Ovary (tissue), 9 donors: ENCODE results near the gene MS4A2. TPM values are rescaled to one million over a fixed set of nuclear protein-coding genes. Genes with fewer than 3 reads are reported as not detected.
"Not testable (repeated sequence)": the region's sequence is repeated elsewhere in the genome, so short reads cannot be mapped to it uniquely, and the experiment has no call there.

Source experiments
- DNase-seq, 5 donors: peaks; one replicate each; pipeline ENCODE4 v3.0.0-alpha.2; 2019 to 2020
- H3K27ac ChIP-seq, 2 donors: fragments of 200-600 bp; one replicate each; pipeline versions ENCODE4 v1.5.1 to v1.8.0; 2019 to 2022
- H3K27me3 ChIP-seq: fragments of 200-600 bp; one replicate; pipeline ENCODE4 v1.8.0; 2022
- H3K36me3 ChIP-seq: fragments of 200-600 bp; sonication (generic); one replicate; pipeline ENCODE4 v1.5.1; 2019
- H3K4me1 ChIP-seq: one replicate; pipeline ENCODE4 v1.8.1; 2013; ENCODE audit warnings: mild to moderate bottlenecking, moderate library complexity; ENCODE audit not compliant: insufficient read depth
- H3K4me3 ChIP-seq: fragments of 200-600 bp; sonication (generic); one replicate; pipeline ENCODE4 v1.5.1; 2017
- H3K9me3 ChIP-seq, 2 donors: fragments of 200-600 bp in 1 of 2; sonication (generic) in 1 of 2; one replicate each; pipeline versions ENCODE4 v1.5.1 to v1.8.1; 2013 to 2019; ENCODE audit warnings: mild to moderate bottlenecking in 1 of 2, moderate library complexity in 1 of 2
- EP300 ChIP-seq: sonication (generic); formaldehyde crosslinking; IDR thresholded peaks from one replicate; pipeline ENCODE4 v1.6.1; 2017; ENCODE audit warnings: antibody characterized with exemption
- POLR2A ChIP-seq: fragments of 450-650 bp; IDR thresholded peaks from one replicate; pipeline ENCODE4 v1.6.1; 2017; ENCODE audit warnings: antibody characterized with exemption, mild to moderate bottlenecking, moderate library complexity
- WGBS, 3 donors: extraction: QIAGEN DNeasy Blood & Tissue Kit in 1 of 3; methylation state at CpG; one replicate each; pipeline versions ENCODE4 v1.1.5 to v1.1.7; 2013 to 2017; 5-methylcytosine and 5-hydroxymethylcytosine counted together
- intact Hi-C, 4 donors: fragments of 100-400 bp; cut with DNase I; formaldehyde crosslinking; loops; one replicate each; pipeline versions ENCODE4 v1.11.0 to v1.15.1; 2022 to 2023
- polyA plus RNA-seq, 2 donors: library from polyadenylated mRNA; stranded (reverse); fragments of 200-250 nt in 1 of 2; fragments of 350-450 nt in 1 of 2; fragmentation: Illumina TruSeq in 1 of 2; extraction: RNeasy Lipid Tissue Mini Kit (QIAGEN cat#74804) in 1 of 2; gene quantifications; one replicate each; pipeline ENCODE4 v1.2.3, GENCODE V29; 2013 to 2014
- total RNA-seq, 7 donors: library from RNA; depleted of rRNA in 2 of 7; stranded (reverse); fragments of >200 nt in 2 of 7; fragmentation: NEBNext Ultra II Directional in 3 of 7; extraction: Animal tissue kit (Norgen Biotek cat#: 25700) in 3 of 7; gene quantifications; one replicate each; pipeline versions ENCODE4 v1.1.0 to v1.2.4, GENCODE V29; 2016 to 2023
- TF ChIP-seq, protein P1 (sequence below), 3 donors: fragments of 450-650 bp in 2 of 3; fragments of 200-600 bp in 1 of 3; IDR thresholded peaks; one replicate each; pipeline versions ENCODE4 v1.5.1 to v1.8.0; 2016 to 2022; ENCODE audit warnings: antibody characterized with exemption in 3 of 3, mild to moderate bottlenecking in 1 of 3
- donor health status: DM: no; HTN: no; CAD: no; lungs with moderate emphysema.
- donor health status: DM: no; HTN: no; CAD: no.
- donor health status: Bipolar disorder and iron deficiency.
- donor health status: DM: yes; HTN: yes; CAD: no.
- donor health status: DM: no; HTN: no; CAD: no.
- donor health status: DM: yes; HTN: yes; CAD: no.

The MS4A2 gene
- total and polyA plus RNA-seq, 9 donors, result 0.23 to 1.7 (median 0.57) TPM; not detected in 3

- H3K4me3 ChIP-seq, result no peak overlapping the region
- H3K36me3 ChIP-seq, result no peaks in the 10 kb centered on the region
- no peaks in the 10 kb centered on the region for H3K9me3 ChIP-seq
- H3K27ac ChIP-seq, result no peak overlapping the region
- H3K4me1 ChIP-seq, result peaks cover 4% of the 10 kb centered on the region
- H3K27me3 ChIP-seq, result no peaks in the 10 kb centered on the region
- no peak for DNase-seq
- 35 to 45% (median 37%) methylated on average over 2 of the region's 2 CpGs for WGBS, 3 donors
- TF ChIP-seq, protein P1, sequence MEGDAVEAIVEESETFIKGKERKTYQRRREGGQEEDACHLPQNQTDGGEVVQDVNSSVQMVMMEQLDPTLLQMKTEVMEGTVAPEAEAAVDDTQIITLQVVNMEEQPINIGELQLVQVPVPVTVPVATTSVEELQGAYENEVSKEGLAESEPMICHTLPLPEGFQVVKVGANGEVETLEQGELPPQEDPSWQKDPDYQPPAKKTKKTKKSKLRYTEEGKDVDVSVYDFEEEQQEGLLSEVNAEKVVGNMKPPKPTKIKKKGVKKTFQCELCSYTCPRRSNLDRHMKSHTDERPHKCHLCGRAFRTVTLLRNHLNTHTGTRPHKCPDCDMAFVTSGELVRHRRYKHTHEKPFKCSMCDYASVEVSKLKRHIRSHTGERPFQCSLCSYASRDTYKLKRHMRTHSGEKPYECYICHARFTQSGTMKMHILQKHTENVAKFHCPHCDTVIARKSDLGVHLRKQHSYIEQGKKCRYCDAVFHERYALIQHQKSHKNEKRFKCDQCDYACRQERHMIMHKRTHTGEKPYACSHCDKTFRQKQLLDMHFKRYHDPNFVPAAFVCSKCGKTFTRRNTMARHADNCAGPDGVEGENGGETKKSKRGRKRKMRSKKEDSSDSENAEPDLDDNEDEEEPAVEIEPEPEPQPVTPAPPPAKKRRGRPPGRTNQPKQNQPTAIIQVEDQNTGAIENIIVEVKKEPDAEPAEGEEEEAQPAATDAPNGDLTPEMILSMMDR (IDR thresholded peaks at IDR 0.05), result no peak
- no peak for TF ChIP-seq POLR2A
- no peak for TF ChIP-seq EP300
- intact Hi-C loops, result no loop called here
Measured at GRCh38 chr11:60128376-60128775, 39.9 kb downstream of the MS4A2 start.

- WGBS, 3 donors, result 92 to 95% (median 95%) methylated on average over 4 of the region's 4 CpGs
- H3K9me3 ChIP-seq, DNase-seq, intact Hi-C loops, H3K36me3 ChIP-seq, H3K27me3 ChIP-seq, H3K27ac ChIP-seq, H3K4me1 ChIP-seq, H3K4me3 ChIP-seq: not testable (repeated sequence)
Measured at GRCh38 chr11:60128866-60129265, 40.4 kb downstream of the MS4A2 start.

GRCh38 chr11:60129853-60130252 is 41.4 kb downstream of the MS4A2 start:
- H3K27me3 ChIP-seq, result no peaks in the 10 kb centered on the region
- H3K4me3 ChIP-seq, result no peak overlapping the region
- H3K27ac ChIP-seq, result no peak overlapping the region
- no peaks in the 10 kb centered on the region for H3K36me3 ChIP-seq
- 63 to 72% (median 71%) methylated on average over 3 of the region's 3 CpGs for WGBS, 3 donors
- intact Hi-C loops, result no loop called here
- no peaks in the 10 kb centered on the region for H3K9me3 ChIP-seq
- H3K4me1 ChIP-seq, result peaks cover 4% of the 10 kb centered on the region
- TF ChIP-seq, protein P1 (IDR thresholded peaks at IDR 0.05), result no peak
- TF ChIP-seq EP300, result no peak
- TF ChIP-seq POLR2A, result no peak
- DNase-seq, result no peak

DNA sequence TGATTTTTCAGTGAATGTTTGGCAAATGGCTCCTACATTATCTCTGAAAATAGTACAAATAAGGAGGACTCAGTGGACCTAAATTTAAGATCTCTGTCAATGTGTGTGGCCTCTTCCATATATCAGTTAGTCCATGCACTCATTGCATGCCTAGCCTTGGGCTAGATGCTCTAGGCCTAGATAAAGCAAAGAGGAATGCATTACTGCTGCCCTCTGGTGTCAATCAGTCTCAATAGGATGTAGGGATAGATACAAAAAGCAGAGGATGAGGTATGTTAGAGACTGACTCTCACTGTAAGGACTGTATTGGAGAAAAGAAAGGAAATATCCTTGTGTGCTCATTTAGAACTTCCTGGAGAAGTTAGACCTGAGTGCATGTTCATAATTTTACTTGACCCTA is 42.0 kb downstream of the MS4A2 start:
- TF ChIP-seq, protein P1 (IDR thresholded peaks at IDR 0.05), result no peak
- TF ChIP-seq EP300 (no peak), POLR2A (no peak)
- Histone ChIP-seq H3K4me3 (no peak overlapping the region), H3K4me1 (peaks cover 2% of the 10 kb centered on the region), H3K36me3 (no peaks in the 10 kb centered on the region), H3K9me3 (no peaks in the 10 kb centered on the region), H3K27me3 (no peaks in the 10 kb centered on the region), H3K27ac (no peak overlapping the region)
- DNase-seq, result no peak
- intact Hi-C loops, result no loop called here

- intact Hi-C loops, result no loop called here
- no peak for DNase-seq
- no peak for TF ChIP-seq EP300
- Histone ChIP-seq H3K4me3 (no peak overlapping the region), H3K27me3 (no peaks in the 10 kb centered on the region), H3K9me3 (no peaks in the 10 kb centered on the region), H3K36me3 (no peaks in the 10 kb centered on the region), H3K4me1 (peaks cover 2% of the 10 kb centered on the region), H3K27ac (no peak overlapping the region)
- WGBS, 3 donors, result 27 to 54% (median 34%) methylated on average over 3 of the region's 3 CpGs
Measured at GRCh38 chr11:60131912-60132311, 43.4 kb downstream of the MS4A2 start.

DNA sequence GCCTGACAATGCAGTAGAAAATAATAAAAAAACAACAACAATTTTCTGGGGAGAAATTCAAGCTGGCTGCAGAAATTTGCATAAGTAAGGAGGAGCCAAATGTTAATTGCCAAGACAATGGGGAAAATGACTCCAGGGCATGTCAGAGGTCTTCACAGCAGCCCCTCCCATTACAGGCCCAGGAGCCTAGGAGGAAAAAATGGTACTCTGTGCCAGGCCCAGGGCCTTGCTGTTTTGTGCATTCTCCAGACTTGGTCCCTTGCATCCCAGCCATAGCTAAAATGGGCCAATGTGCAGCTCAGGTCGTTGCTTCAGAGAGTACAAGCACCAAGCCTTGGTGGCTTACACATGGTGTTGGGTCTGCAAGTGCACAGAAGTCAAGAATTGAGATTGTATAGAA is 45.5 kb downstream of the MS4A2 start:
- TF ChIP-seq, protein P1 (IDR thresholded peaks at IDR 0.05), result no peak
- TF ChIP-seq POLR2A, result no peak
- H3K36me3 ChIP-seq, result no peaks in the 10 kb centered on the region
- no peaks in the 10 kb centered on the region for H3K27me3 ChIP-seq
- intact Hi-C loops, result no loop called here
- no peak for DNase-seq
- 46 to 60% (median 60%) methylated on average over 1 of the region's 1 CpG for WGBS, 3 donors
- H3K4me3 ChIP-seq, result no peak overlapping the region
- H3K4me1 ChIP-seq, result no peaks in the 10 kb centered on the region
- no peaks in the 10 kb centered on the region for H3K9me3 ChIP-seq
- no peak overlapping the region for H3K27ac ChIP-seq
